ENCODE data around the gene CAPN13. TPM values are rescaled to one million over a fixed set of nuclear protein-coding genes. Genes with fewer than 3 reads are reported as not detected.

Gene CAPN13
- total RNA-seq, 3 donors from 2014 or later, result 33.8 to 44.6 TPM; not detected in 1

GRCh38 chr2:30757749-30758148 lies 49.5 kb downstream of the CAPN13 start:
- H3K27me3 ChIP-seq, result peaks cover 0 to 3% of the 10 kb centered on the region in 2 donors
- no peaks in the 10 kb centered on the region for H3K4me1 ChIP-seq
- intact Hi-C loops (cut with DNase I; ENCODE audit: low total_unique reads), result no loop called here
- H3K4me3 ChIP-seq, result no peak overlapping the region
- no peaks in the 10 kb centered on the region for H3K36me3 ChIP-seq
- no peak for DNase-seq (ENCODE audit: low spot score in 2 of 2)
- no peak for TF ChIP-seq POLR2AphosphoS5 (IDR thresholded peaks at IDR 0.05)
- TF ChIP-seq POLR2A (IDR thresholded peaks at IDR 0.05), result no peak
- no peak for TF ChIP-seq CTCF (IDR thresholded peaks at IDR 0.05)
- no peaks in the 10 kb centered on the region for H3K9me3 ChIP-seq
- no peak overlapping the region for H3K27ac ChIP-seq

GRCh38 chr2:30756971-30757370 lies 50.3 kb downstream of the CAPN13 start:
- no peak for DNase-seq (ENCODE audit: low spot score in 2 of 2)
- Histone ChIP-seq H3K27ac (peak overlapping the region in 1 of 2 donors; percentile 41), H3K9me3 (no peaks in the 10 kb centered on the region), H3K4me3 (no peak overlapping the region), H3K27me3 (peaks cover 0 to 3% of the 10 kb centered on the region in 2 donors), H3K36me3 (no peaks in the 10 kb centered on the region), H3K4me1 (no peaks in the 10 kb centered on the region)
- intact Hi-C loops (cut with DNase I; ENCODE audit: low total_unique reads), result no loop called here
- TF ChIP-seq POLR2A (IDR thresholded peaks at IDR 0.05), result no peak
- no peak for TF ChIP-seq POLR2AphosphoS5 (IDR thresholded peaks at IDR 0.05)
- TF ChIP-seq CTCF (IDR thresholded peaks at IDR 0.05), result no peak

- Histone ChIP-seq H3K27ac (peak overlapping the region in 1 of 2 donors; percentile 41), H3K27me3 (peaks cover 0 to 3% of the 10 kb centered on the region in 2 donors), H3K36me3 (no peaks in the 10 kb centered on the region), H3K9me3 (no peaks in the 10 kb centered on the region), H3K4me1 (no peaks in the 10 kb centered on the region), H3K4me3 (no peak overlapping the region)
- DNase-seq (ENCODE audit: low spot score in 2 of 2), result peak; percentile 37 to 66
- intact Hi-C loops (cut with DNase I; ENCODE audit: low total_unique reads), result no loop called here
- TF ChIP-seq CTCF (IDR thresholded peaks at IDR 0.05), result no peak
- TF ChIP-seq POLR2A (IDR thresholded peaks at IDR 0.05), result no peak
- no peak for TF ChIP-seq POLR2AphosphoS5 (IDR thresholded peaks at IDR 0.05)
Measured at GRCh38 chr2:30756051-30756719, 51.1 kb downstream of the CAPN13 start.

DNA sequence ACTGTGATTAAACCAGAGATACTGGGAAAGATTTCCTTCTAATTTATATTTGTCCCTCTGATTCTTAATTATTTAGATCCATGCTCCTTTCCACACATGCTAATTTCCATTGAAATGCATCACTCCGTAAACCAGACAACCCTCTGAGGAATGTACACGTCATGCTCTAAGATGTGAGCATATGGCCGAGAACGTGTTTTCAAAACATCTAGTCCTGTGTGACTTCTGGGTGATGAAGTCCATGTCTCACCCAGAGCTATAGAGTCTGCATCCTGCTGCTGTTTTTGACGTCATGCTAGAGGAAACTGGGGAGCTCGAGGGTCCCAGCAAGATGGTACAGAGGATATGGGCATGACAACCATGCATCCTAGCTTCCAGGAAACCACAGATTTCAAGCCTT lies 53.6 kb downstream of the CAPN13 start:
- H3K27ac ChIP-seq, result no peak overlapping the region
- DNase-seq (ENCODE audit: low spot score in 2 of 2), result no peak
- H3K4me3 ChIP-seq, result no peak overlapping the region
- no peak for TF ChIP-seq POLR2A (IDR thresholded peaks at IDR 0.05)
- no peak for TF ChIP-seq POLR2AphosphoS5 (IDR thresholded peaks at IDR 0.05)
- TF ChIP-seq CTCF (IDR thresholded peaks at IDR 0.05), result no peak
- intact Hi-C loops (cut with DNase I; ENCODE audit: low total_unique reads), result no loop called here
- H3K4me1 ChIP-seq, result no peaks in the 10 kb centered on the region
- no peaks in the 10 kb centered on the region for H3K9me3 ChIP-seq
- H3K27me3 ChIP-seq, result peaks cover 0 to 3% of the 10 kb centered on the region in 2 donors
- H3K36me3 ChIP-seq, result no peaks in the 10 kb centered on the region

- no peaks in the 10 kb centered on the region for H3K9me3 ChIP-seq
- H3K27me3 ChIP-seq, result peaks cover 0 to 3% of the 10 kb centered on the region in 2 donors
- intact Hi-C loops (cut with DNase I; ENCODE audit: low total_unique reads), result no loop called here
- no peaks in the 10 kb centered on the region for H3K4me1 ChIP-seq
- H3K27ac ChIP-seq, result no peak overlapping the region
- TF ChIP-seq CTCF (IDR thresholded peaks at IDR 0.05) (no peak), POLR2AphosphoS5 (IDR thresholded peaks at IDR 0.05) (no peak), POLR2A (IDR thresholded peaks at IDR 0.05) (no peak)
- no peak overlapping the region for H3K4me3 ChIP-seq
- no peak for DNase-seq (ENCODE audit: low spot score in 2 of 2)
- no peaks in the 10 kb centered on the region for H3K36me3 ChIP-seq
Measured at GRCh38 chr2:30752811-30753210, 54.4 kb downstream of the CAPN13 start.

All from breast epithelium (tissue), 4 donors.